GM21423 (cell line): ENCODE data around the gene MUSK.

Experiments
- ATAC-seq: cut with Tn5 transposase; IDR thresholded peaks from one replicate; pipeline ENCODE4 v1.9.1; 2021; ENCODE audit warnings: mild to moderate bottlenecking, moderate library complexity; ENCODE audit not compliant: unreplicated experiment

MUSK gene

DNA sequence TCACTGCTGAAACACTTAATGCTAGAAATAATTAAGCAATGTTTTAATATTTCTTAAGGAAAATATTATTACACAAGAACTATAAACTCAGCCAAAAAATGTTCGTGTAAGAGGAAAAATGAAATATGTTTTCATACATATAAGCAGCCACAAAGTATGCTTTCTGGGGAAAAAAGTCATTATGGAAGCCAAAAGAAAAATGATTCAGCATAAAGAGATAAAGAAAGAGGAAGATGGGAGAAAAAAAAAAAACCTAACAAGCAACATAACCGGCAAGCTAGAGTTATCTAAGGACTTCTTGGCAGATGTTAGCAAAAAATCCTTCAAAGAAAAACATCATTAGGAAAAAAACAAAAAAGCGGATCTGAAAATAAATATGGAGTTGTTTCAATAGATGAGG lies 179.1 kb downstream of the MUSK start:
- no peak for ATAC-seq

DNA sequence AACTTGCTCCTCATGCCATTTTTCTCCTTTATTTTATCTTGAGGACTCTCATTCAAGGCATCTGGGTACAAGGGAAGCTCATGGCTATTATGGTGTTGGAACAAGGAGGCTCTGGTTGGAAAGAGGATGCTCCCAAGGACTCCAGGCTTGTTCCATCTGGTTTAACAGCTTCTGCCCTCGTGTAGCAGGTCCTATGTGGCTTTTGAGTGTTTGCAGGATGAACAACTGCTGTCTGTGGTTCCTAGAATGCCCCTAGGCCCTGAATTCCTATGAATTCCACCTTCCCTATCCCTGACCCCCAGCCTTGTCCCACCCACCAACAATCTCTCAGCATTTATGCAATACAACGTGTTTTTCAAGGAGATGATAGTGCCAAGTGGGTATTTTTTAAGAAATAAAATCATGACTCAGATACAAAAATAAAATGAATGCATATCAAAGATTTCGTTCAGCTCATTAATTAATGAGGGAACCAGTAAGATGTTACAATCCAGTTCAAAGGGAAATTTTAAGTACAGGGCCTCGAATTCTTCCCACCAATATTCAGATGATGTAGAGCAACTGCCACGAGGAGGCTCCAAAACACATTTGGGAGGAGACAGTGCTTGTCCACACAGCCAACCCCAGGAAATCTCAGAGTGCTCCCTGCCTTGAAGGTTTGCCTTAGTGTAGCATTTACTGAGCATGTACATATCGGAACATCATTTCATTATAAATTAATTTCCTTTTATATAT lies 182.0 kb downstream of the MUSK start:
- no peak for ATAC-seq
